Stimulated activated CD8-positive, alpha-beta memory T cell treated with anti-CD3 and anti-CD28 coated beads, Interleukin-12 subunit alpha, Interleukin-12 subunit beta, amount 100 ng/mL, for 4 hours (primary cell): ENCODE measurements around the gene JAZF1.
"Not testable (repeated sequence)": the region's sequence is repeated elsewhere in the genome, so short reads cannot be mapped to it uniquely, and the experiment has no call there.

Experiments
- DNase-seq: peaks from one replicate; pipeline ENCODE4 v3.0.0-alpha.2; 2020; ENCODE audit warnings: low read depth

Gene JAZF1

GRCh38 chr7:28042721-28043120 is 137.9 kb downstream of the JAZF1 start:
- no peak for DNase-seq

- no peak for DNase-seq
Observed at GRCh38 chr7:28041508-28042314, 138.9 kb downstream of the JAZF1 start.

- no peak for DNase-seq
Observed at GRCh38 chr7:28038175-28038797, 142.3 kb downstream of the JAZF1 start.

GRCh38 chr7:28037220-28038010 is 143.2 kb downstream of the JAZF1 start:
- DNase-seq = no peak

- no peak for DNase-seq
Observed at GRCh38 chr7:28036696-28037095, 143.9 kb downstream of the JAZF1 start.

- no peak for DNase-seq
Observed at GRCh38 chr7:28033386-28033785, 147.2 kb downstream of the JAZF1 start.

- DNase-seq = no peak
Observed at GRCh38 chr7:28032738-28033380, 147.7 kb downstream of the JAZF1 start.

- no peak for DNase-seq
Observed at GRCh38 chr7:28029051-28029450, 151.5 kb downstream of the JAZF1 start.

GRCh38 chr7:28028471-28028870 is 152.1 kb downstream of the JAZF1 start:
- no peak for DNase-seq

- no peak for DNase-seq
Observed at GRCh38 chr7:28026237-28026636, 154.4 kb downstream of the JAZF1 start.

- DNase-seq = no peak
Observed at GRCh38 chr7:28024786-28025334, 155.7 kb downstream of the JAZF1 start.

- DNase-seq = no peak
Observed at GRCh38 chr7:28020302-28020940, 160.2 kb downstream of the JAZF1 start.

- DNase-seq = no peak
Observed at GRCh38 chr7:28018856-28019465, 161.6 kb downstream of the JAZF1 start.

GRCh38 chr7:28018446-28018845 is 162.1 kb downstream of the JAZF1 start:
- no peak for DNase-seq

- no peak for DNase-seq
Observed at GRCh38 chr7:28018020-28018419, 162.6 kb downstream of the JAZF1 start.

GRCh38 chr7:28017372-28017771 is 163.2 kb downstream of the JAZF1 start:
- no peak for DNase-seq

- no peak for DNase-seq
Observed at GRCh38 chr7:28016297-28016696, 164.3 kb downstream of the JAZF1 start.

- DNase-seq = no peak
Observed at GRCh38 chr7:28015169-28015568, 165.4 kb downstream of the JAZF1 start.

- DNase-seq = not testable (repeated sequence)
Observed at GRCh38 chr7:28014340-28014739, 166.3 kb downstream of the JAZF1 start.

GRCh38 chr7:28013441-28013840 is 167.2 kb downstream of the JAZF1 start:
- DNase-seq = no peak

- DNase-seq = no peak
Observed at GRCh38 chr7:28013019-28013418, 167.6 kb downstream of the JAZF1 start.
